ENCODE measurements around the gene MCEMP1. TPM values are rescaled to one million over a fixed set of nuclear protein-coding genes. Genes with fewer than 3 reads are reported as not detected.

Gene MCEMP1
- total RNA-seq, 1 experiment from 2014 or later: not detected

- Mint-ChIP-seq H3K4me1 (ENCODE audit: low read depth, unreplicated experiment) (peaks cover 7% of the 10 kb centered on the region), H3K27ac (ENCODE audit: unreplicated experiment) (peak within 1 kb of the TSS; percentile 20), H3K27me3 (ENCODE audit: unreplicated experiment) (peaks cover 51% of the 10 kb centered on the region), H3K9me3 (ENCODE audit: low read depth, unreplicated experiment) (no peaks in the 10 kb centered on the region), H3K4me3 (ENCODE audit: low read depth, unreplicated experiment) (peak within 1 kb of the TSS; percentile 85), H3K36me3 (ENCODE audit: insufficient read depth, unreplicated experiment) (peaks cover 33% of the 10 kb centered on the region)
- no TSS peak for BruUV-seq (replicated peaks)
- CTCF ChIA-PET: interaction anchor here (0.6 to 2.1 kb wide), 10 partner anchors 31 to 262 kb away, joined by 3 to 51 read pairs (median 4); partner anchors contain the start of genes PET100, TIMM44 and XAB2
- peak; percentile 81 for DNase-seq
- intact Hi-C loops (cut with micrococcal nuclease; ENCODE audit: unreplicated experiment): loop anchor here (2.0 kb wide), 2 partner anchors 112 to 118 kb away; no protein-coding TSS in a partner anchor
- TF ChIP-seq, protein P1, sequence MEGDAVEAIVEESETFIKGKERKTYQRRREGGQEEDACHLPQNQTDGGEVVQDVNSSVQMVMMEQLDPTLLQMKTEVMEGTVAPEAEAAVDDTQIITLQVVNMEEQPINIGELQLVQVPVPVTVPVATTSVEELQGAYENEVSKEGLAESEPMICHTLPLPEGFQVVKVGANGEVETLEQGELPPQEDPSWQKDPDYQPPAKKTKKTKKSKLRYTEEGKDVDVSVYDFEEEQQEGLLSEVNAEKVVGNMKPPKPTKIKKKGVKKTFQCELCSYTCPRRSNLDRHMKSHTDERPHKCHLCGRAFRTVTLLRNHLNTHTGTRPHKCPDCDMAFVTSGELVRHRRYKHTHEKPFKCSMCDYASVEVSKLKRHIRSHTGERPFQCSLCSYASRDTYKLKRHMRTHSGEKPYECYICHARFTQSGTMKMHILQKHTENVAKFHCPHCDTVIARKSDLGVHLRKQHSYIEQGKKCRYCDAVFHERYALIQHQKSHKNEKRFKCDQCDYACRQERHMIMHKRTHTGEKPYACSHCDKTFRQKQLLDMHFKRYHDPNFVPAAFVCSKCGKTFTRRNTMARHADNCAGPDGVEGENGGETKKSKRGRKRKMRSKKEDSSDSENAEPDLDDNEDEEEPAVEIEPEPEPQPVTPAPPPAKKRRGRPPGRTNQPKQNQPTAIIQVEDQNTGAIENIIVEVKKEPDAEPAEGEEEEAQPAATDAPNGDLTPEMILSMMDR (IDR thresholded peaks at IDR 0.05; ENCODE audit: unreplicated experiment): peak; percentile 88
Measured at GRCh38 chr19:7680606-7681339, 3.9 kb downstream of the MCEMP1 start, which contains the start of gene TRAPPC5. Gene TRAPPC5 (plus strand): TSS chr19:7680833. CDS start chr19:7682254, 1,421 bp downstream.

- BruUV-seq (replicated peaks): no TSS peak
- TF ChIP-seq, protein P1 (IDR thresholded peaks at IDR 0.05; ENCODE audit: unreplicated experiment): no peak
- CTCF ChIA-PET: interaction anchor here (0.6 to 2.1 kb wide), 11 partner anchors 30 to 262 kb away, joined by 3 to 51 read pairs (median 4); partner anchors contain the start of genes PET100, TIMM44 and XAB2
- peak overlapping the region; percentile 85 for H3K4me3 Mint-ChIP-seq (ENCODE audit: low read depth, unreplicated experiment)
- peaks cover 51% of the 10 kb centered on the region for H3K27me3 Mint-ChIP-seq (ENCODE audit: unreplicated experiment)
- intact Hi-C loops (cut with micrococcal nuclease; ENCODE audit: unreplicated experiment): loop anchor here (2.0 kb wide), 2 partner anchors 113 to 117 kb away; no protein-coding TSS in a partner anchor
- peaks cover 35% of the 10 kb centered on the region for H3K36me3 Mint-ChIP-seq (ENCODE audit: insufficient read depth, unreplicated experiment)
- peak overlapping the region; percentile 20 for H3K27ac Mint-ChIP-seq (ENCODE audit: unreplicated experiment)
- peak; percentile 59 for DNase-seq
- H3K4me1 Mint-ChIP-seq (ENCODE audit: low read depth, unreplicated experiment): peaks cover 8% of the 10 kb centered on the region
- H3K9me3 Mint-ChIP-seq (ENCODE audit: low read depth, unreplicated experiment): no peaks in the 10 kb centered on the region
Measured at GRCh38 chr19:7681340-7682174, 4.7 kb downstream of the MCEMP1 start.

- Mint-ChIP-seq H3K27ac (ENCODE audit: unreplicated experiment) (no peak overlapping the region), H3K9me3 (ENCODE audit: low read depth, unreplicated experiment) (no peaks in the 10 kb centered on the region), H3K4me3 (ENCODE audit: low read depth, unreplicated experiment) (peak overlapping the region; percentile 85), H3K4me1 (ENCODE audit: low read depth, unreplicated experiment) (peaks cover 8% of the 10 kb centered on the region), H3K36me3 (ENCODE audit: insufficient read depth, unreplicated experiment) (peaks cover 35% of the 10 kb centered on the region), H3K27me3 (ENCODE audit: unreplicated experiment) (peaks cover 48% of the 10 kb centered on the region)
- TF ChIP-seq, protein P1 (IDR thresholded peaks at IDR 0.05; ENCODE audit: unreplicated experiment): no peak
- TSS peak; percentile 66 for BruUV-seq (replicated peaks)
- no peak for DNase-seq
- CTCF ChIA-PET: interaction anchor here (1.0 kb wide), 1 partner anchor 31 kb away, joined by 3 read pairs; no protein-coding TSS in a partner anchor
- intact Hi-C loops (cut with micrococcal nuclease; ENCODE audit: unreplicated experiment): no loop called here
Measured at GRCh38 chr19:7682175-7682855, 5.4 kb downstream of the MCEMP1 start.
